Spinal cord (tissue), 10 donors: ENCODE data around the gene ADPRHL1. TPM values are rescaled to one million over a fixed set of nuclear protein-coding genes. Genes with fewer than 3 reads are reported as not detected.
A peak's percentile ranks its signal among the peaks of the same experiment; 100 is the strongest.
"Not testable (repeated sequence)": the region's sequence is repeated elsewhere in the genome, so short reads cannot be mapped to it uniquely, and the experiment has no call there.

Experiments used
- DNase-seq, 6 donors: peaks; one replicate each; pipeline versions ENCODE4 v3.0.0 to v3.0.0-alpha.2; 2013 to 2015; ENCODE audit warnings: low spot score in 6 of 6, low read depth in 4 of 6
- H3K27ac ChIP-seq: one replicate; pipeline ENCODE4 v1.5.1; 2013; ENCODE audit warnings: low read depth, low read length, control low read depth
- H3K27me3 ChIP-seq: one replicate; pipeline ENCODE4 v1.6.1; 2013; ENCODE audit warnings: low read length; ENCODE audit not compliant: control insufficient read depth, insufficient read depth
- H3K36me3 ChIP-seq: one replicate; pipeline ENCODE4 v1.6.1; 2013; ENCODE audit warnings: low read length; ENCODE audit not compliant: control insufficient read depth, insufficient read depth
- H3K4me1 ChIP-seq: one replicate; pipeline ENCODE4 v1.6.1; 2013; ENCODE audit warnings: low read length; ENCODE audit not compliant: control insufficient read depth, insufficient read depth
- H3K4me3 ChIP-seq: one replicate; pipeline ENCODE4 v1.5.1; 2013; ENCODE audit warnings: low read depth, low read length, control low read depth
- H3K9me3 ChIP-seq: one replicate; pipeline ENCODE4 v1.6.1; 2013; ENCODE audit warnings: low read length; ENCODE audit not compliant: control insufficient read depth, insufficient read depth
- WGBS: methylation state at CpG from one replicate; pipeline ENCODE4 v1.1.5; 2013; ENCODE audit warnings: missing lambda C conversion rate; ENCODE audit not compliant: insufficient coverage; 5-methylcytosine and 5-hydroxymethylcytosine counted together
- polyA plus RNA-seq, 2 donors: library from polyadenylated mRNA; unstranded; fragments of 120-200 nt; gene quantifications; one replicate each; pipeline ENCODE4 v1.2.1, GENCODE V29; 2013; ENCODE audit not compliant: insufficient read length in 2 of 2
- total RNA-seq, 2 donors: library from RNA; depleted of rRNA in 1 of 2; stranded (reverse); fragments of 120-200 nt in 1 of 2; fragments of >200 nt in 1 of 2; gene quantifications; one replicate each; pipeline versions ENCODE4 v1.2.3 to v1.2.4, GENCODE V29; 2013 to 2014
- donor health status: healthy.

ADPRHL1 gene
- total and polyA plus RNA-seq, 4 donors = 3.1 to 7.2 (median 4.4) TPM

DNA sequence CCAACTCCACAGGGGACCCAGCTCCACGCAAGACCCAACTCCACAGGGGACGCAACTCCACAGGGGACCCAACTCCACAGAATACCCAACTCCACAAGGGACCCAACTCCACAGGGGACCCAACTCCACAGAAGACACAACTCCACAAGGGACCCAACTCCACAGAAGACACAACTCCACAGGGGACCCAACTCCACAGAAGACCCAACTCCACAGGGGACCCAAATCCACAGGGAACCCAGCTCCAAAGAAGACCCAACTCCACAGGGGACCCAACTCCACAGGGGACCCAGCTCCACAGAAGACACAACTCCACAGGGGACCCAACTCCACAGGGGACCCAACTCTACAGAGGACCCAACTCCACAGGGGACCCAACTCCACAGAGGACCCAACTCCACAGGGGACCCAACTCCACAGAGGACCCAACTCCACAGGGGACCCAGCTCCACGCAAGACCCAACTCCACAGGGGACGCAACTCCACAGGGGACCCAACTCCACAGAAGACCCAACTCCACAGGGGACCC lies 17.4 kb upstream of the ADPRHL1 start:
- H3K27ac ChIP-seq, H3K4me3 ChIP-seq, DNase-seq, H3K9me3 ChIP-seq, H3K27me3 ChIP-seq: not testable (repeated sequence)
- Histone ChIP-seq H3K36me3 (peaks cover 30% of the 10 kb centered on the region), H3K4me1 (peaks cover 11% of the 10 kb centered on the region)
- 95% methylated on average over 3 of the region's 4 CpGs for WGBS

DNA sequence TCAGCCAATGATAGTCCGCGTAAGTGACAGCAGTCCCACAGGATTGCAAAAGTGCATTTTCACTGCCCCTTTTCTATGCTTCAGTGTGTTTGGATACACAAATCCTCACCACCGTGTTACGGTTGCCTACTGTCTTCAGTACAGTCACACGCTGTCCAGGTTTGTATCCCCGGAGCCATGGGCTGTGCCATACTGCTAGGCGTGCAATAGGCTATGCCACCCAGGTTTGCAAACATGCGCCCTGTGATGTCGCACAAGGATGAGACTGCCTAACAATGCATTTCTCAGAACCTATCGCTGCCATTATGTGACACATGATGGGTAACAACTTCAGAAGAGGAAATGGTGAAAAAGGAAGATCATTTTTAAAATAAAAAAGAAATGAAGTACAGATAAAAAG lies 16.8 kb upstream of the ADPRHL1 start:
- peaks cover 24% of the 10 kb centered on the region for H3K36me3 ChIP-seq
- no peak overlapping the region for H3K27ac ChIP-seq
- H3K4me3 ChIP-seq = no peak overlapping the region
- peaks cover 11% of the 10 kb centered on the region for H3K4me1 ChIP-seq
- DNase-seq = no peak
- H3K27me3 ChIP-seq = no peaks in the 10 kb centered on the region
- H3K9me3 ChIP-seq = no peaks in the 10 kb centered on the region
- 99% methylated on average over 9 of the region's 10 CpGs for WGBS

DNA sequence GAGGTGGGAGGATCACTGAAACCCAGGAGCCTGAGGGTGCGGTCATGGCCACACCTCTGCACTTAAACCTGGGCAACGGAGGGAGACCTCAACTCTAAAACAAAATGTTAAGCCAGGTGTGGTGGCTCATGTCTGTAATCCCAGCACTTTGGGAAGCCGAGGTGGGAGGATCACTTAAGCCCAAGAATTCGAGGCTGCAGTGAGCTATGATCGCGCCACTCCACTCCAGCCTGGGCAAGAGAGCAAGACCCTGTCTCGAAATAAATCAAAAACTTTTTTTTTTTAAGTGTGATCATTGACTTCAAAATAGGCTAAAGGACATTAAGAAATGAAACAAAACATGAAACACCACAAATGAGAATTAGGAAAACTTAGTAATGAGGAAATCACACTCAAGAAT lies 16.3 kb upstream of the ADPRHL1 start:
- DNase-seq = no peak
- H3K27me3 ChIP-seq = no peaks in the 10 kb centered on the region
- no peak overlapping the region for H3K4me3 ChIP-seq
- WGBS = 88% methylated on average over 3 of the region's 7 CpGs
- peaks cover 14% of the 10 kb centered on the region for H3K4me1 ChIP-seq
- H3K9me3 ChIP-seq = no peaks in the 10 kb centered on the region
- H3K27ac ChIP-seq = no peak overlapping the region
- peaks cover 25% of the 10 kb centered on the region for H3K36me3 ChIP-seq

GRCh38 chr13:113468472-113469201 lies 15.3 kb upstream of the ADPRHL1 start:
- Histone ChIP-seq H3K9me3 (no peaks in the 10 kb centered on the region), H3K4me1 (peaks cover 17% of the 10 kb centered on the region), H3K27me3 (no peaks in the 10 kb centered on the region), H3K36me3 (peaks cover 22% of the 10 kb centered on the region), H3K4me3 (no peak overlapping the region), H3K27ac (no peak overlapping the region)
- 26% methylated on average over 17 of the region's 22 CpGs for WGBS
- DNase-seq = peak in 1 of 6 donors; percentile 77

- Histone ChIP-seq H3K27ac (no peak overlapping the region), H3K9me3 (no peaks in the 10 kb centered on the region), H3K4me1 (peaks cover 17% of the 10 kb centered on the region), H3K4me3 (no peak overlapping the region), H3K36me3 (peaks cover 18% of the 10 kb centered on the region), H3K27me3 (no peaks in the 10 kb centered on the region)
- DNase-seq = no peak
- 80% methylated on average over 2 of the region's 7 CpGs for WGBS
These were observed 14.7 kb upstream of the ADPRHL1 start for GRCh38 chr13:113468029-113468428.

DNA sequence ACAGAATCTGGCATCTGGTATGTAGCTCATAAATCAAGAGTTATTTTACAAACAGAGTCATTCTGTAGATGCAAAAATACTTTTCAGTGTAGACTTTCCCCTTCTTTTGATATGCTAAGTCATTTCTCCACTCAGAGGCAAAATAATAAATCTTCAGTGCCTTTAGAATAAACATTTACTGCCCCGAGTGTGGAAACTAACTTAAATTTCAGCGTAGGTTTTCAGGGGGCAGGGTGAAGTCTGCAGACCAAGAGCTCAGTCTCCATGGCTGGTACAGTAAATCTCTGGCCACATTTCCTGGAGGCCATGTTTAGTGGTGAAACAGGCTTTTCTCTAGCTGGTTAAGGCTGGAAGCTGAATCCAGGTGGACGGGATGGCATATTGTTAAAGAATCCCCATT lies 13.1 kb upstream of the ADPRHL1 start:
- no peak for DNase-seq
- H3K27ac ChIP-seq = no peak overlapping the region
- H3K36me3 ChIP-seq = peaks cover 8% of the 10 kb centered on the region
- no peaks in the 10 kb centered on the region for H3K9me3 ChIP-seq
- H3K27me3 ChIP-seq = no peaks in the 10 kb centered on the region
- no peak overlapping the region for H3K4me3 ChIP-seq
- peaks cover 17% of the 10 kb centered on the region for H3K4me1 ChIP-seq
- WGBS = no CpG with 5 or more reads among the region's 3 CpGs

DNA sequence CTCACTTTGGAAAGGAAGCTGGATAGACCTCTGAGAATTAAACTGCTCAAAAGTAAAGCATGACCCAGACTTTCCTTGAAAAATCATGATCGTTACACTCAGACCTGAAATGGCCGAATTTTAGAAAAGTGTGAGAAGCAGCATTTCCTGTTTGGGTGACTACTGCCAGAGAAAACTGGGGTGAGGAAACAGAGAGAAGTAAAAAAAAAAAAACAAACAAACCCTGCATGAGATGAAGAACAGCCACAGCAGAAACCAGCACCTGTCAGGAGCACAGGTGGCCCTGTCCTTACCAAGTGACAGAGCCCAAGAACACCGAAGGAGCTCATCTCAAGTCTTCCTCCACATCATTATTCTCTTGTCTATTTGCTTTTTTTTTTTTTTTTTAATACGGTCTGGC lies 12.0 kb upstream of the ADPRHL1 start:
- Histone ChIP-seq H3K4me1 (peaks cover 17% of the 10 kb centered on the region), H3K9me3 (no peaks in the 10 kb centered on the region), H3K27ac (no peak overlapping the region), H3K27me3 (no peaks in the 10 kb centered on the region), H3K4me3 (no peak overlapping the region), H3K36me3 (peaks cover 14% of the 10 kb centered on the region)
- WGBS = 100% methylated on average over 1 of the region's 4 CpGs
- no peak for DNase-seq

GRCh38 chr13:113464476-113464875 lies 11.2 kb upstream of the ADPRHL1 start:
- Histone ChIP-seq H3K4me3 (no peak overlapping the region), H3K27me3 (no peaks in the 10 kb centered on the region), H3K36me3 (peaks cover 20% of the 10 kb centered on the region), H3K4me1 (peaks cover 17% of the 10 kb centered on the region), H3K27ac (no peak overlapping the region), H3K9me3 (no peaks in the 10 kb centered on the region)
- DNase-seq = no peak
- WGBS = 54% methylated on average over 16 of the region's 16 CpGs

GRCh38 chr13:113461022-113461751 lies 7.9 kb upstream of the ADPRHL1 start:
- Histone ChIP-seq H3K36me3 (peaks cover 43% of the 10 kb centered on the region), H3K27ac (no peak overlapping the region), H3K4me1 (peaks cover 17% of the 10 kb centered on the region), H3K9me3 (no peaks in the 10 kb centered on the region), H3K27me3 (no peaks in the 10 kb centered on the region), H3K4me3 (no peak overlapping the region)
- no peak for DNase-seq
- 71% methylated on average over 3 of the region's 12 CpGs for WGBS
